NOMO-1 treated with dmso at 0.1 percent for 144 hours (cell line): ENCODE measurements around the gene CPT1A.

Experiments
- DNase-seq: peaks from one replicate; lab custom pipeline; 2025; ENCODE audit not compliant: unreplicated experiment; lab: John Stamatoyannopoulos, UW

CPT1A gene

DNA sequence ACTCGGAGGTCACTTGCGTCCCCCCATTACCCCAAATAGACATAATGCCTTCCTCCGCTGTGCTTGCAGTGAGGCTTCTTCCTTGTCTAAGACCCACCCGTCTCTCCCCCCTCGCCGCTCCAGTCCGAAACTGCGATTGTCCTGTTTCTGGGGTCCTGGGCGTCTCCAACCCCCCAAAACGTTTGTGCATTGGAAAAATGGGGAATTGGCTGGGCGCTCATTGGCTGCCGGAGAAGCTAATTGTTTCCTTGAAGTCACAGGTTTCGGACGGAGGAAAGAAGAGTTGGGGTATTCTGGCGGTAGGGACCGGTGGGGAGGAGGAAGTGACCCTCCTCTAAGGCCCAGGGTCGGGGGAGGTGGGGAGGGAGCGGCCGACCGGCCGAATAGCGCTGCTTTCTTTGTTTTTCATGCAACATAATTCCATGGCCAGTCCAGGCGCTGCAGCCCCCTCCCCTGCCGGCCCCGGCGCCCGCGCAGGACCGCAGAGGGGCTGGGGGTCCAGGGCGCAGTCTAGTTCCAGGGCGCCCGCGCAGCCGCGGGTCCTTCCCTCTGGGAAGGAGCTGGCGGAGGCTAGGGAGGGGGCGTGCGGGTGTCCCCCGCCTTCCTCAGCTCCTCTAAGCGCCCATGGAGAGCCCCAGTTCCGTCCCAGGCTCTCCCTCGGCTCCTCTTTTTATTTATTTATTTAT lies 12.7 kb upstream of the CPT1A start:
- DNase-seq = no peak

DNA sequence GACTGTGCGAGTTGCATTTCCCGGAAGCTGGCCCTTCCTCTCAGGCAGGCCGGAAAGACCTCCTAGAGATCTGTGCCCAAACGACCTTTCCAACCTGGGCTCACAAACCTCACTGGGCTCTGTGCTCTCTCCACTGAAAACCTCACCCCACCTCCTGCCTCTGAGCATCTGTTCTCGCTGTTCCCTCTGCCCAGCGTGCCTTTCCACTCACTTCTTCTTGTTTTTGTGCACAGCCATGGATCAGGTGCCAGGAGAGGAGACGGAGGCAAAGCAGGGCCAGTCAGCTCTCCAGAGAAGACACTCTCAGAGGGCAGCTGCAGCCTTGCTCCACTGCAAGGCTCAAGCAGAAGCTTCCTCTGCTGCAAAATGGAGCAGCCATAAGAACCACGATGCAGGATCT lies 10.9 kb upstream of the CPT1A start:
- DNase-seq = no peak

DNA sequence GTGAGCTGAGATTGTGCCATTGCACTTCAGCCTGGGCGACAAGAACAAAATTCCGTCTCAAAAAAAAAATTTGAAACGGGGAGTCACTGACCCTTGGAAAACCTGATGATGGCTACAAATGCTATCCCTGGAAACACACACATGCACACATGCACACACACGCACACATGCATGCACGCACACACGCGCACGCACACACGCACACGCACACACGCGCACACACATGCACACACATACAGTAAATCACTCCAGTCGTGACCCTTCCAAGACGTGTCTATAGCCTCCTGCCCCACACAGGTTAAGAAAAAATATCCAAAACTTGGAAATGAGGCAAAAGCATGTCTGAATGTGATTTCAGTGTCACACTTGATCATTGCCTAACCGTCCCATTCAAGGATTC lies 6.7 kb upstream of the CPT1A start:
- no peak for DNase-seq

DNA sequence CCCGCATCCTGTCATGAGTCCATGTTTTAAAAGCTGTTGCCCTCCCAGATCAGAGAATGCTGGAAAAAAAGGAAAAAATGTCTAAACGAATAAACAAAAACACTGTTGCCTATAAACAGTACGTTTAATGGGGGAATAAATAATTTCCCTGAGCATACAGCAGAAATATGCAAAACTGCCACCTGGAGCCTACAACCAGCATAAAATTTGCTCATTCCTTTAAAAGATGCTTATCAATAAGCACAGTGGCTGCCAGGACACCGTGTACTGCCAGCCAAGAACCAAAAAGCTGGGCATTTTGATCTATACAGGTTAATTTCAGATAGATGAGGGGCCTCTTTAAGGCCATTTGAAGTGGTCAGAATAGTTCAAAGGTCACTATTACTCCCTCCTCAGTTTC lies 5.7 kb upstream of the CPT1A start:
- no peak for DNase-seq

DNA sequence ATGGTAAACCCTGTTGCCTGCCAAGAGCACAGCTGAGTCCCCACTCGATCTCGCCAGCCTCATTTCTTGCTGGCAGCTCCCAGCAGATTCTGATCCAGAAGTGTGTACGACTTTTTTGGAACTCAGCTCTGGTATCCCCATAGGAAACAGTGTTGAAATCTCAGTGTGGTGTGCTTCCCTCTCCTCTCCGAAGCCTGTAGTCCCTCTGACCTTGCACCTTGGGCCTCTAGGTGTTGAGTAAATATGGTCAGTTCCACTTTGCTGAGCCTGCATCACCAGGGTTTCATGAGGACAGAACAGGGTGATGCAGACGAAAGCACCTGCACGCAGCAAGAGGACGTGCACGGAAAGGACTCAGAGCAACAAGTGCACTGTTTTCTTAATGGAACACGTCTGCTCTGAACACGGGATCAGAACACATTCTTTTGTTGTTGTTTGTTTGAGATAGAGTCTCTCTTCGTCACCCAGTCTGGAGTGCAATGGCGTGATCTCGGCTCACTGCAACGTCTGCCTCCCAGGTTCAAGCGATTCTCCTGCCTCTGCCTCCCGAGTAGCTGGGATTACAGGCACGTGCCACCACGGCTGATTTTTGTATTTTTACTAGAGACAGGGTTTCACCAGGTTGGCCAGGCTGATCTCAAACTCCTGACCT lies 3.8 kb upstream of the CPT1A start:
- no peak for DNase-seq

DNA sequence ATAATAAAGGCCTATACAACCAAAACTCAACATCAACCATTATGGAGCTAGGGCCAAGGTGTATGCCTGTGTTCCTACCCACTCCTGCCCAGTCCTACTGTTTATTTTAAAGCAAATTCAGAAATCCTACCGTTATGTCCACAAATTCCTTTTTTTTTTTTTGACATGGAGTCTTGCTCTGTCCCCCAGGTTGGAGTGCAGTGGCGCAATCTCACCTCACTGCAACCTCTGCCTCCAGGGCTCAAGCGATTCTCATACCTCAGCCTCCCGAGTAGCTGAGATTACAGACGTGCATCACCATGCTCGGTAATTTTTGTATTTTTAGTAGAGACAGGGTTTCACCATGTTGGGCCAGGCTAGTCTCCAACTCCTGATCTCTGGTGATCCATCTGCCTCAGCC lies 3.1 kb upstream of the CPT1A start:
- DNase-seq = no peak

DNA sequence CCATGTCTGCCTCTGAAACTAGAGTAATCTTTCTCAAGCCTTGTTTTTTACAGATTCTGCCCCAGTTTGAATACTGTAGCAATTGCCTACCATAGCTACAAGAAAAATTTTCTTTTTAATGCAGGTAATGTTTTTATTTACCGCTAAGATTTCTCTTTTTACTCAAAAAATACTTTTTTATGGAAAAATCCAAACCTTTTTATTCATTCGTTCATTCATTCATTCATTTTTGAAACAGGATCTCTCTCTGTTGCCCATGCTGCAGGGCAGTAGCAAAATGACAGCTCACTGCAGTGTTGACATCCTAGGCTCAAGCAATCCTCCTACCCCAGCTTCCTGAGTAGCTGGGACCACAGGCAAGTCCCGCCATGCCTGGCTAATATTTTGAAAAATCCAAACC lies 2.7 kb upstream of the CPT1A start:
- DNase-seq = no peak

DNA sequence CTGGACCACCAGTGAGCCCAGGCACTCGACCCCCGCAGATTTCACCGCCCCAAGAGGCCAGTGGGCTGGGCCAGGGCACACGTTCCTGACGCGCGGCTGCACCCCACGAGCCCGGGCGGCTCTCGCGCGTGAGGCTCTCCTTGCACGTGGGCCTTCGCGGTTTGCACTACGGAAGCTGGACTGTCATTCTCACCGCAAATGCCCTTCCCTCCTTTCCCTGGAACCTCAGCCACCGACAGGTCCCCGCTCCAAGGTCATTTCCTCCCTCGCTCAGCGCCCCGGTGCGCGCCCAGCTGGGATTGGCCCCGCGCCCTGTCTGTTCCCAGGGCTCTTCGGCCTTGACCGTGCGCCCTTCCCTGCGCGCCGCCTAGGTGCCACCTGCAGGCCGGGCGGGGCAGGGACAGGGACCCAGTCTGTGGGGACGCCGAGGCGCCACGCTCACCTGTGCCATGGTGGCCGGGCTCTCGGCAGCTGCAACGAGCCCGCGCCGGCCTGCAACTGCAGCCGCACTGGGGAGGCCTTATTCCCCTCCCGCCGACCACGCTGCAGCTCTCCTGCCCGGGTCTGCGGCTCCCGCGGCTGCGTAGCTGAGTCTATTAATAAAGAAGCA lies 2.1 kb upstream of the CPT1A start:
- peak; percentile 66 for DNase-seq

DNA sequence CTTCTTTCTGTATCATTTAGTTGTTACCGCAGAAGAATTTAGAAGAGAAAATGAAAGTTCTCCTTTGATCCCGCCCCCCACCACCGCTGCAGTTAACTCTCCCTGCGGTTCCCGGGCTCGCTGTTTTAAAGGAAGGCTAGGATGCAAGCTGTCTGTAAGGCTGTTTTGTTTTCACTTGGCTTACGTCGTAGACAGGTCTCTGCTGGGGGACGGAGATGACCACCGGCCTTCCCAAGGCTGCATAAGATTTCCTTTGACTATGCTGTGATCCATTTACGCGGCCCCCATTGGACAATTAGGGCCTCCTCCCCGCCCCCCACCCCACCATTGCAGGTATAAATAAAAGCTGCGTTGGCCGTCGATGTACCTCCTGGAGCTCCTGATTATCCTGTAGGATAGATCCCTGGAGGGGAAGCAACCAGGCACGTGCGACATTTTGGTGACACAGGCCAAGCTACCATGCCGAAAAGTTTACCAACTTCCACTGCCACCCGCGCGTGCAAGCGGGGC lies 1.4 kb upstream of the CPT1A start:
- DNase-seq = peak; percentile 21

DNA sequence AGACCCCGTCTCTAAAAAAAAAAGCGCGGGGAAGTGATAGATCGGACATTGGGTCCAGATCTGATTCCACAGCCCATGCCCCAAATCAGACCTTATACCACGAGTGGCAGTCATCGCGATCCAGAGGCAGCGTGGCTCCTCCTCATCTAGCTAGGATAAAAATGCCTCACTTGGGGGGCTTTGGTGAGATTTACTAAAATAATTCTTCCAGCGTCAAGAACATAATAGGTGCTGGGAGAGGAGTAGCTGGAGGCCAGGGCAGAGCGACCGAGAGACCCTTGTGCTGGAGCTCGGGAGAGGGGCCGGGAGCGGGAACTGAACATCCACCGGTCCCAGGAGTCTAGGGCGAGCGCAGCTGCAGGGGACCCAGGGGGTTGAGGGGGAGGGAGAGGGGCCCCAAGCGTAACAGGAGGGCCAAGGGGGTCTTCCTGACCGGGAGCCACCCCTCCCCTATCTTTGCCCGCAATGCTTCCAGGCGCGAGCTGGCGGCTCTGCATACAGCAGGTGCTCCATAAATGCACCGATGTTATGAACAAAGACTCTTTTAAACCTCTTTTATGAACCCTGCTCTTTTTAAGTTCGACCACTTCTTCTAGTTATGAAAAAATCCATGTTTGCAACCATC lies 823 bp upstream of the CPT1A start:
- DNase-seq = no peak

DNA sequence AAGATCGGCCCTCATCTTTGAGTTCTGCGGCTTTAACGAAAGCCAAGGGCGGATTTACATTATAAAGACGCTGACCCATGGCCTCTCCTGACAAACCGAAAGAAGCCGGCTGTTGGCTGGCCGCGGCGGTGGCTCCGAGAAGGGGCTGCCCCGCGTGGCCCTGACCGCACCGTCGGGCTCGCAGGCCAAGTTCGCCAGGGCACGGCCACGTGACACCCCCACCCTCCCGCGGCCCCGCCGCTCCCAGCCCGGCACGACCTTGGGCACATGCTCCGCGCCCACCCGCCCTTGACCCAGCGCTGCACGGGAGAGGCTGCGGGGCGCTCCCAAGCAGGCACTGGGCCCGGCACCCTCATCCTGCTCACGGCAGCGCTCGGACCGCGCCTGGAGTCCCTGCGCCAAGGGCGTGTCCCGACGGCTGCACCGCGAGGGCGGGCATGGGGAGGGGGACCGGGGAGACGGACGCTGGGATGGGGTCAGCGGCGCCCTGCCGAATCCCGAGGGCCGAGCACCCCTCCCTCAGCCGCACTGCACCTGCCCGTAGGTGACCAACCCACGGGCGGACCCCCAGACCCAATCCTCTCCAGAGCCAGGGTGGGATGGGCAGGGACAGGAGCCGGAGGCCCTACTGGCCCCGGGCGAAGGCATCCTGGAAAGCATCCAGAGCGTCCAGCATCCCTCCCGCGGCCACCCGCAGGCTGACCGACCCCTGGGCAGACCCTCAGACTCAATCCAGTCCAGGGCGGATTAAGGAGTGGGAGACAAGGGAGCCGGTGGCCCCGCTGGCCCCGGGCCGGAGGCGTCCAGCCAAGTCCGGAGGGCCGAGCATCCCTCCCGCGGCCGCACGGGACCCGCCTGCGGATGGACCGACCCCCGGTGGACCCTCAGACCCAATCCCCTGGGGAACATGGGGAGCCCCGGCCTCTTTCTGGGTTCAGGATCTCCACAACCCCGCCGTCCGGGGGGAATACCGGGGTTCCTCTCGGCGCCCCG lies 759 bp downstream of the CPT1A start:
- DNase-seq = no peak

DNA sequence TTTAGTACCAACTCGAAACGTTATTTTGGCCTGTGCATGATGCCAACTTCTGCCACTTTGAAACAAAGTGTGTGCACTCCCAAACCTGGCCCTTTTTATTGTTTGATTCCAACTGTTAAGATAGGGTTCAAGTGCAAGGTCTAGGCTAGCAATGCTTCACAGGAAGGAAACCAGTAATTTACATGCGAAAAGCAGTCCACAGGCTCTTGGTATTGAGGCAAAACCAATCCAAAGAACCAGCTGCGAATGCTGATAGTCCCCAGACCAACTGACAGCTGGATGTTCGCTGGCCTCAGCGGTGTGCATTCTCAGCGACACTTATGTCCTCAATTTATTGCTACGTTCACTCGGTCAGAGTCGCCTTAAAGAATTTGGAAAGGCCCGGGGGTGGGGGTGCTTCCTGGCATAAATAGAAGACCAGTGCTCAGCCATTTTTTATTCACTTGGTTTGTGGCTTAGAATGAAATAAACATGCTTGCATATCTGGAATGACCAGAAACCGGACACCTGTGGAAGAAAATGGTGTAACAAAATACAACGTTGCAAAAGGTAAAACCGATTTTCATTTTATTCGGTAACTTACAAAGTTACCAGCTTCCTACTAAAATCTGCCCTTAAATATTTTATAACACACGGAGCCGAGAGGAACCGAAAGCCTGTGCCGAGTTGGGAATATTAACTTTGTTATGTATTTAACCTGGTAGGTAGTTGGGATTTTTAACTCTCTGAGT lies 1.6 kb downstream of the CPT1A start:
- DNase-seq = no peak

DNA sequence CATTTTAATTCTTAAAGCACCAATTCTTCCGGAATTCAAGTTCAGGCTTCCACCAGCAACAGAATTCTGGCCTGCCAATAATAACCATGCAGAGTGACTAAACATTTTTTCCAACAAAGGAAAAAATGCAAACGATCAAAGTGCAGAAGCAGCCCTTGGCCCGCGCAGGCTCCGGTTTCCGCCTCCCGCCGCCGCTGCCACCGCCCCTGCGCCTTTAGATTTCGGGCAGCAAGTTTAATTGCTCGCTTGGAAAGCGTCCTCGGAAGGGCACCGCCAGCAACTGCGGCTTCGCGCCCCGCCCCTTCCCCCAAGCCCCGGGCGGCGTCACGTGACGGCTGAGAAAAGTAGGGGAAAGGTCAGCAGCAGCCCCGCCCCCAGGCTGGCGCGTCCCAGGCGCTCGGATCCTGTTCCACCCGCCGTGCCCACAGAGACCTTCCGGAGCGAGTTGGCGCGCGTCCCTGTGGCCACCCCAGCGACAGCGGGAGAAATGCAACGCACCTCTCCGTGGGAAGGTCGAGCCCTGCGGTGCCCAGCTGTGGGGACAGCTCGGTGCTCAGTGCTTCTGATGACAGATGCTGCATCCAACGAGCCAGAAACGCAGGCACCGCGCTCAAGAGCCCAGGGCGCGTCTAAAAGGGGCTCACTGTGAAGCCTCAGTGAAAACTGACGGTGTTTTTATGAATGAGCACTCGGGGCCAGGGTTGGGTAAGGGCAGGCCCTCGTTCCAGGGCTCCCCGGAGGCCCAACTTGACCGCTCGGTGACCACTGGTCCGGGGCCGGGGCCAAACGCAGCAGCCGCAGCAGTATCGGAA lies 2.5 kb downstream of the CPT1A start:
- DNase-seq = peak; percentile 87

DNA sequence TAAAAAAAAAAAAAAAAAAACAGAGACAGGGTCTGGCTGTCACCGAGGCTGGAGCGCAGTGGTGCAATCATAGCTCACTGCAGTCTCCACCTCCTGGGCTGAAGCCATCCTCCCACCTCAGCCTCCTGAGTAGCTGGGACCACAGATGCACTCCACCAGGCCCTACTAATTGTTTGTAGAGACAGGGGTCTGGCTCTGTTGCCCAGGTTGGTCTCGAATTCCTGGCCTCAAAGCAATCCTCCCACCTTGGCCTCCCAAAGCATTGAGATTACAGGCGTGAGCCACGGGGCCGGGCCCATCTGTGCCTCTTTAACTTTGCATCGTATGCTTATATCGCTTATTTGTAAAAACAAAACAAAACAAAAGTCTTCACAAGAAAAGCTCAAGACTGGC lies 3.1 kb downstream of the CPT1A start:
- no peak for DNase-seq

DNA sequence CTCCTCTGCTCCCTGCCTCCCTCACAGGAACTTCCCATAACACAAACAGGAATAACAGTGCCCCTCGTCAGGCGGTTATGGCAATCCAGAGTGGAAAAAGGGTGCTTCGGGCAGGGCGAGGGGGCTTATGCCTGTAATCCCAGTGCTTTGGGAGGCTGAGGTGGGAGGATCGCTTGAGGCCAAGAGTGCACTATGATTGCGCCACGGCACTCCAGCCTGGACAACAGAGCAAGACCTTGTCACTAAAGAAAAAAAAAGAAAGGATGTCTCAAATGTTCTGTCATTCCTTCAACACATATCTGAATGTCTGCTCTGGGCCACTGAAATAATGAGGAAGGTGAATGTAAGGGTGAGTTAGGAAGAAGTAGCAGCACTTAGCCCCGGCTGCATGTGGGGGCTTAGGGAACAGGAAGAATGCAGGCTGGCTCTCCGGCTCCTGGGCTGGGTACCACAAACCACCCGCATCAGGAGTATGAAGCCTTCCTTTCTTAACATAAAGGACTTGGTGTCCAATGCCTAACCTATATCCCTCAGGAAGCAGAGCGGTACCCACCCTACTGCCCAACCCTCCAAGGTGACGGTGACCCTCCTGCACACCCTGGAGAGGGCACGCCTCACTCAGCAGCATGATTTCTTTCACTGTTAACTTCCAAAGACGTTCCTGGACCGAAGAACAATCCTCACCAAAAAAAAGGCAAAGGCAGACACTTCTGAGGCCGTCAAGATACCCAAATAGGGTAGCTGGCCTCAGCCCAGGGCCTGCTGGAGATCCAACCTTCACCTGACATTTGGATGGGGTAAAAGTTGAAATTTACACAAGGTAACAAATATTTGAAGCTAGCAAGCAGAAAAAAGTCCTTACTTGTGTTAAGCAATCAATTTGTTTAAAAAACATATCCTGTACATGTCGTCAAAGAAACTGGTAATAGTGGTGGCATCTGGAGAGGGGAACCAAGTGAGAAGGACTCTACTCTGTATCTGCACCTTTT lies 3.8 kb downstream of the CPT1A start:
- no peak for DNase-seq

DNA sequence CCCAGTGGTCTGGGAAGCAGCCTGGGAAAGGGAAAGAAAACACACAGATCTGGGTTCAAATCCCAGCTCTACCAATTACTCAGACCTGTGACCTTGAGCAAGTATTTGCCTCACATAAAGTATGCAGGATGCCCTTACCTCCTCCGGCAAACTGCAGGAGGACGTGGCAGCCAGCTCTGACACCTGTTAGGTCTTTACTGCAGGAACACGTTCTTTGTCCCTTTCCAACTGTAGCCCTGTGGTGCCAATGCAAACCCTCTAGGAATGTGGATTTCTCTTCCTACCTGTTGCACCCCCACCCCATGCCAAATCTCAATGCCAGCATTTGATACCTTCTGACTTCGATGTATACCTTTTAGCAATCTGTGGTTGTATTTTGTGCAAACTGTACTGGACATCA lies 6.0 kb downstream of the CPT1A start:
- DNase-seq = no peak

DNA sequence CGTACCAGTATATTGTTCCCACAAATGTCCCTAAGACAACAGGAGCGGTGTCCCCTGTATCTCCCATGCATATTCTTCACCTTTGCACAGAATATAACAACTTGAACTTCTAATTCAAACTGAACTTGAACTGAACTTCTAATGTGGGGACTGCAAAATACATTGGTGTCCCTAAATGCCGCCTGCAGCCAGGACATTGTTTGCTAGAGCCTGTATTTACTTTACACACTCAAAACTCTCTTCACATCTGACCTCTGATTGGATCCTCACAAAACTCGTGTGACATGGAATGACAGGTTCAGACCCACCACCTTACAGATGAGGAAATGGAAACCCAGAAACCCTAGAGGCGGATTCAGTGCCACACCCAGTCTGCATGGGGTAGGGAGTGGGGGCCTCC lies 6.4 kb downstream of the CPT1A start:
- DNase-seq = no peak
